Ovary (tissue), 3 donors: ENCODE measurements around the gene LRRC23.

ENCODE experiments used
- CTCF ChIP-seq, 3 donors: fragments of 450-650 bp in 2 of 3; fragments of 200-600 bp in 1 of 3; IDR thresholded peaks; one replicate each; pipeline versions ENCODE4 v1.5.1 to v1.8.0; 2016 to 2022; ENCODE audit warnings: antibody characterized with exemption in 3 of 3, mild to moderate bottlenecking in 1 of 3
- POLR2A ChIP-seq: fragments of 450-650 bp; IDR thresholded peaks from one replicate; pipeline ENCODE4 v1.6.1; 2017; ENCODE audit warnings: antibody characterized with exemption, mild to moderate bottlenecking, moderate library complexity
- donor health status: DM: no; HTN: no; CAD: no.

GRCh38 chr12:6863033-6863432 is 41.6 kb upstream of the LRRC23 start:
- TF ChIP-seq CTCF (IDR thresholded peaks at IDR 0.05) (no peak), POLR2A (no peak)
